NCI-H510A treated with DMSO at 0.1 percent for 48 hours (cell line): ENCODE results near the gene TMEM198.

ENCODE experiments used
- DNase-seq: peaks from one replicate; lab custom pipeline; 2025; lab: John Stamatoyannopoulos, UW

Gene TMEM198

DNA sequence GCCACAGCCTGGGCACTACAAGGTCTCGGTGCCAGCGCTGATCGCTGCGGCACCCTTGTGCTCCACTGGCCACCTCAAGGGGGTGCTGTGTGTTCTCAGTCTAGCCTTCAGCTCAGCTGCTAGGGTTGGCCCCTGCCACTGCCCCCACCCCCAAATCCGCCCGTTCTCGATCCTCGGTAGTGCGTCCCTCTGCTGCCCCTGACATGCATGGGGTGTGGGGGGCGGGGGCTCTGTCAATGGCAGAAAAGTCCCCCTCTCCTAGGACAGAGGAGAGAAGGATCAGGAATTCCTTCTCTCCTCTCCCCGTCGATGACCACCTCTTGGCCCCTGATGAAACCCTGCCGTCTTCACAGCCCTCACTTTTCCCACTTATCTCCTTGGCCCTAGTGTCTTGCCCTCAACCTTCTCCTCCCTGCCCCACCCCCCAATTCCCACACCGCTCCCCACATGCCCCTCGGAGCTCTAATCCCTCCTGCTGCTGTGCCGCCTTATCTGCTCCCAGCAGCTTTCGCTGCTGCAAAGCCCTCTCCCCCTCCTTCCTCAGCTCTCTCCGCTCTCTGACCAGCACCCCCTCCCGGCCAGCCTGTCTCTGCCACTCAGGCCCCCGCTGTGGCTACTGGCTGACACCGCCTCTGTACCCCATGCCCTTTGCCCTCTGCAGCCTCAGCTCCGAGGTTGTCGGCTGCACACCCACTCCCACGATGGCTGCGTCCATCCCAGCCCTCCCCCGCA is 33.9 kb upstream of the TMEM198 start:
- peak; percentile 51 for DNase-seq

DNA sequence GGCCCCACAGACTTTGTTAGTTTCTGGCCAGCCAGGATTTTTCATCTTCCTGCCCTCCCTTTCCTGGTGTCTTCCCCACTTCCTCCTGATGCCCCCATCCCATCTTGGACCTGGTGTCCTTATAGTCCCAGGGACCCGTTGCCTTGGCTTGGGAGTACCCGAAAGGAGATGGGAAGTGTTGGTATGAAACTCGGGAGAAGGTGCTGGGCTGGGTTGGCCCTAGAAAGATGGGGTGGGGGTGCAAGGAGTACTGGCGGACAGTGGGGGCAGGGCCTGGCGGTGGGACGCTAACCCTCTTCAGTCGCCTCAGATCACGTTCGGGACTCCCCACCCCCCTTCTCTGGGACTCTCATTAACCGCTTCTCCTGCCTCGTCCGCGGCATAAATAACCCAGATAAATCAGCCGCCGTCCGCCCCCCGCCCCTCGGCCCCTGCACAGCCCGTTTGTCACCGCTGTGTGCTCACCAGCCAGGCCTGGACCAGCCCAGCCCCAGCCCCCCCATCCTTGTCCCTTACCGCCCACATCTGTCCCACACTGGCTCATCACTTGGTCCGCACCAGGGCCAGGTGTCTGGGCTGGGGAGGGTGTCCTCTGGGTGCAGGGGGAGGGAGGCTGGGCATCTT is 33.2 kb upstream of the TMEM198 start:
- DNase-seq, result no peak

DNA sequence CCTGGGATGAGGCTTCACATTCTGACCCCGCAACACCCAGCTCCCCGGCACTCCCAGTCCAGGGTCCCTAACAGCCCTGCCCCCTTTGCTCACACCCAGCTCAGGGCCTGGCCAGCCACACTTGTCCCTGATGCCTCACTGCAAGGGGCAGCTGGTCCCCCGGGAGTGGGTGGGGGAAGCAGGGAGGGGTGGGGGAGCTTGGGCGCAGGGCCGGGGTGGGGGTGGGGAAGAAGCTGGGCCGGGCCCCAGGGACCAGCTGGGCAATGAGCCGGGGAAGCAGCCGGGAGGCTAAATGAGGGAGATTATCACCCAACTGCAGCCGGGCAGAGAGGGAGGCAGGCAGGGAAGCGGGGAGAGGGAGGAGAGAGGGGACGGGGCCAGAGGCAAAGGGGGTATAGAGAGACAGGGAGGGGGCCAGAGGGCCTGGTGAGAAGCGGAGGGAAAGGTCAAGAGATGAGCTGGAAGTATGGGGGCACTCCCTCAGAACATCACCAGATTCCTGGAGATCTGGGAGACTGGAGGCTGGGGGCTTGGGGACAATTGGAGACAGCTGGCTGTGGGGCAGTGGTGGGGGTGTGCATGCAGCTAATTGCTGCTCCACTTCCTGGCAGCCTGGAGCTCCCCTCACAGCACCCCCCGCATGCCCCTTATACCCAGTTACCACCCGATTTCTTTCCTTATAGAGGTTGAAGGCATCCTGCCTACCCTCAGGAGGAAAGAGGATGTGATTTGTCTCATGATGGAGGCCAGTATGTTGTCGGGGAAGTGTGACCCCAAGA is 32.1 kb upstream of the TMEM198 start:
- DNase-seq, result no peak

DNA sequence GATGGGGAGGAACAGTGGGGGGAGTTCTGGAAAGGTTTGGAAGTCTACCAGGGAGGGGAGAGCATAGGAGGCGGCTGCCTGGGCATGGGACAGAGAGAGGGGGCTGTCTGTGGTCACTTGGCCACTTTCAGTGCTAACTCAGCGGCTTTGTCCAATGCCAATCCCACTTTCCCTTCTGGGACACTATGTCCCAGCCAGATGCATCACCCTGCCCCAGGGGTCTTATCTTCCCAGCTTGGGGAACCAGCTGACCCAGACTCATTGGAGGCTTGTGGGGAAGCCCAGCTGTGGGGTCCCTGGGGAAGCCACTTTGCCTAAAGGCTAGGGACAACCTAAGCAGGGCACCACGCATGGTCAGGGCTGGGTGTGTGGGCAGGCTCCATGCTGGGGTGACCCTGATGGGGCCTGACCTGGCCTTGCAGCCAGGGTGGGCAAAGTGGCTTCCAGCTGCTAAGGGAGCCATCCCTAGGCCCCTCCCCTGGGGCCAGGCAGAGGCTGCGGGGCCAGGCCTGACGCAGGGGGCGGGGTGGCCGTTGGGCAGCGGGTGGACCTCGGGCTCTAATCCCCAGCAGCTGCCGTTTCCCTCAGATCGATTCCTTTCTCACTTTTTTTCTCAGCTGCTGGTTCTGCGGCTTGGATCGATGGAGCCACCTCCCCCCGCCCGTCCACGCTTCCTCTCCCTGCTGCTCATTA is 31.2 kb upstream of the TMEM198 start:
- no peak for DNase-seq

DNA sequence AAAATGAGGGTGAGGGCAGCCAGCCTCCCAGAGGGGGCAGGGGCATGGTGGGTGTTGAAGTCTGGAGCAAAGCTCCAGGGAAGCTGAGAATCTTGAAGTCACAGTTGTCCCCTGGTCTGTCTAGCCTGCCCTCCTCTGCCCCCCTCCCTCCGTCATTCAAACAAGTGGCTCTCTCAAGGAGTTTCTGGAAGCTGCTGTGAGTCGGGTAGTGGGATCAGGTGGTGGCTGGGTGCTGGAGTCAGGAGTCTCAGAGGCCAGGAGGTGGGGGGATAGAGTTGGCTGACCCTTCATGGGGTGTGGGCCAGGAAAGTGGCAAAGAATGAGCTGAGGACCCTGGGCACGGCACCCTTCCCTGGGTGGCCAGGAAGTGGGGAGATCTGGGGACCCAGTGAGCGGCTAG is 30.0 kb upstream of the TMEM198 start:
- DNase-seq, result no peak

DNA sequence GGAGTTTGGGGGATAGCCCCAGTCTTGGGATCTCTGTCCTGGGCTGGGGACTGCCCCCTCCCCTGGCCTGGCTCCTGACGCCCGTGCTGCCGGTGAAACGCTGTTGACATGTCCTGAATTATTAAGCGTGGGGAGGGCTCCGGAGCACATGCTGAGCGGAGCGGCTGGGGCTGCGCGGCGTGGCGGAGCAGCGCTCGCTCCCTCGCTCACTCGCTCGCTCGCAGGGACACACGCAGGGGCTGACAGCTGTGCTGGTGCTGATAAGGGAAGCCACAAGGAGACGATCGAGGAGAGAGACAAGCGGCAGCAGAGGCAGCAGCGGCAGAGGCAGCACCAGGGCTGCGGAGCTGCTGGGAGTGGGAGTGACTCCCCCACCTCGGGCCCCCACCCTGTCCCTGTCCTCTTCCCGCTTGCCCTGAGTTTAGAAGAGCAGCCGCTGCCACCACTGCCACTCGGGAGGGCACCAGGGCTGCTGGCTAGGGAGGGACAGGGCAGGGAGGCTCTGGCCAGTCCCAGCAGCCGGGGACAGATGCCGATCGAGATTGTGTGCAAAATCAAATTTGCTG is 29.5 kb upstream of the TMEM198 start, which contains the start of gene ASIC4:
ASIC4 (plus strand) TSS at position 287 of the 566 bp plus-strand sequence; CDS start at position 530, 243 bp downstream.
- no peak for DNase-seq

DNA sequence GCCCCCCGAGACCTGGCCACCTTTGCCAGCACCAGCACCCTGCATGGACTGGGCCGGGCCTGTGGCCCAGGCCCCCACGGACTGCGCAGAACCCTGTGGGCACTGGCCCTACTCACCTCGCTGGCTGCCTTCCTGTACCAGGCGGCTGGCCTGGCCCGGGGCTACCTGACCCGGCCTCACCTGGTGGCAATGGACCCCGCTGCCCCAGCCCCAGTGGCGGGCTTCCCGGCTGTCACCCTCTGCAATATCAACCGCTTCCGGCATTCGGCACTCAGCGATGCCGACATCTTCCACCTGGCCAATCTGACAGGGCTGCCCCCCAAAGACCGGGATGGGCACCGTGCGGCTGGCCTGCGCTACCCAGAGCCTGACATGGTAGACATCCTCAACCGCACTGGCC is 29.0 kb upstream of the TMEM198 start:
- DNase-seq, result no peak

DNA sequence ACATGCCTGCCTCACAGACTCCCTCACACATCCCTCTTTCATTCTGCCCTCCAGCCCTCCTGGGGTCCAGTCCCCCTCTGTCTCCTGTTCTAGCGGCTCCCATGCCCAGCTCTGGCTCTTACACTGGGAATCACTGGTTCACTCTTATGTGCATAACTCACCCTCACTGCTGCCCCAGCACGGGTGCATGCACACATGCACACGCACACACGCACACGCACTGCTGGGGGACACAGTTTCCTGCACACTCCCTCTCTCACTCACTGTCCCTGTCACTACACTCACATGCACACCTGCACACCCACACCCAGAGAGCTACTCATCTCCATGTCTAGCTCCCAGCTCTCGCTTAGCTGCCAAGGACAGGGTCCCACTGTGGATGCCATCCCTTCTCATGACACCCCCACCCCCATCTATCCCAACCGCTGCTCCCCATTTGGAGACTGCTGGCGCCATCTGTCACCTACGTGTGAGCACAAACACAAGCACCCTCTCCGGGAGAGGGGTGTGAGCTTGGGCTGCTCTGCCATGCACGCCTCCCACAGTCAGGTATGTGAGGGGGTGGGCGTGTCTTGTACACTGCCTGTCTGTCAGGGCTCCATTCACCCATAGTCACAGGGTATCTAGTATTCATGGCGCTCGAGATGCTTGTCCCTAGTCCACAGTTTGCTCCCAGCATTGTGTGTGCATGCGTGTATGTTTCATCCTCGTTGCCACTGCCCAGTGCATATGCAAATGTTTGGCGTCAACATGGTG is 27.8 kb upstream of the TMEM198 start:
- DNase-seq, result no peak

DNA sequence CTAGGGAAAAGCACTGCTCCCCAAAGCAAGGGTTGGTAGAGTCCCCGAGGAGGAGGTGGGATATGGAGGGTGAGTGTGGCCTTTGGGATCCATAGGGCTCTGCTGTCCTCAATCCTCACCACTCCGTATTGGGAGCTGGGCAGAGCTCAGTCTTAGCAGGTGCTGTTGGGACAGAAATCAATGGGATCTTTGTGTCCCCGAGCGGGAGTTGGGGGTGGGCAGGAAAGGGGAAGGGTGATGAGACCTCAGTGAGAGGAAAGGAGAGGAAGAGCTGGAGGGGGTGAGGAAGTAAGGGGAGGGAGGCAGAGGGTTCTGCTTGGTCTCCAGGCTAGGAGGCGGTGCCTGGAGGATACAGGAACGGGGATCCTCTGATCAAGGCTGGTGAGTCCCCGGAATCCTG is 26.9 kb upstream of the TMEM198 start:
- no peak for DNase-seq

DNA sequence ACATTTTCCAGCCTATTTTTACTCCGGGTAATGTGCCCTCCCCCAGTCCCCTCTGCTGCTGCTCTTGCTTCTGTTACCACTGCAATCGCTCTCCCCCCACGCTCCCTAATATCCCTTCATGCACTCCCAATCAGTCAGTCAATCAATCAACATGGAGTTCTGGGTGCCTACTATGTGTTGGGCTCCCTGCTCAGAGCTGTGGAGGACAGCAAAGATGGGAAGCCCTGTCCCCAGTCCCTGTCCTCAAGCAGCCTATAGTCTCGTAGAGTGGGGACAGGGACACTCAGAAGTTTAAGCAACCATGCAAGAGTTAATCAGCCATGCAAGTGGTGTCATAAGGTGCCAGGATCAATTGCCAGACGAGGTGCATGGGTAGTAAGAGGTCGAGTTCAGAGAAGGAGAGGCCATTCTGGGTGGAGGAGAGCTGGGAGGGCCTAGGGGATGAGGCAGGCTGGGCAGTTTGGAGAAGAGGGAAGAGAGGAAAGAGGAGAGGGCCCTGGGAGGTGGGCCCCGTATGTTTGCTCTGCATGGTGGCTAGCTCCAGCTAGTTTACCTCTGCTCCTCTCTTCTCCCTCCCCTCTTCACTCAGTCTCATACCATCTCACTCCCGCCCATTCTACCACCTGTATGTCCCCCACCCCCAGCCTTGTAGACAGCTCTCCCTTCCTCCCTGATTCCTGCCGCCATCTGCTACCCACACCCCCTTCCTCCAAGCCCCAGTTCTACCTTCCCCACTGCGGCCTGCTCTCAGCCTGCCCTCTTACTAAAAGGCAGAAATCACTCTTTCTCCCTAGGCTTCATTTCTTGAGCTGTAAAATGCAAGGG is 25.7 kb upstream of the TMEM198 start:
- no peak for DNase-seq

DNA sequence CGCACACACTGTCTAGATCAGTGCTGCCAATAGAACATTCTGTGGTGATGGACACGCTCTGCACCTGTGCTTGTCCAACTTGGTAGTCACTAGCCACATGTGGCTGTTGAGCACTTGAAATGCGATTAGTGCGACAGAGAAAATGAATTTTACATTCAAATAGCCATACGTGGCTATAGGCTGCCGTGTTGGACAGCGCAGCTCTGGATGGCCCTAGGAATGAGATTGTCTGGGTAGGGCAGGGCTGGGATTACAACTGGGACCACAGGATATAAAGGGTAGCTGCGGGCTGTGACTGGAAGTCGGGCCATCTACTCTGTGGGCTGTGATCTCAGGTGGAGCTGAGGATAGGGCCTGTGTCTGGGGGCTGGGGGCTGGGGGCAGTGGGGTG is 24.3 kb upstream of the TMEM198 start:
- no peak for DNase-seq

DNA sequence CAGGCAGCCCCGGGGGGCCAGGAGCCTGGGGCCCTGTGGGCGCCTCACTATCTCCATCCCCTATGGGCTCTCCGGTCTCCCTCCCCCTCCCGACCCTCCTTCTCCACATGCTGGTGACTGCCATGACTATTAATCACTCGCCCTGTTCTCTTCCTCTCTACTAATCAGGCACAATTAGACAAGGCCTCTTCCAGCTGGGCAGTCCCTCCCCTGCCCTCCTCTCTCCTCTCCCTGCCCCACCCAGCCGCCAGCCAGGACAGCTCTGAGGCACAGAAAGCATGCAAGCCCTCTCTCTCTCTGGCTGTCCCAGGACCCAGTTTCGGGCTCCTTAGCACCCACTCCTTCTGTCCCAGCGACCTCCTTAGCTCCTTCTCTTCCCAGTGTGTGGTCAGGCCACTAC is 23.7 kb upstream of the TMEM198 start:
- DNase-seq, result no peak

DNA sequence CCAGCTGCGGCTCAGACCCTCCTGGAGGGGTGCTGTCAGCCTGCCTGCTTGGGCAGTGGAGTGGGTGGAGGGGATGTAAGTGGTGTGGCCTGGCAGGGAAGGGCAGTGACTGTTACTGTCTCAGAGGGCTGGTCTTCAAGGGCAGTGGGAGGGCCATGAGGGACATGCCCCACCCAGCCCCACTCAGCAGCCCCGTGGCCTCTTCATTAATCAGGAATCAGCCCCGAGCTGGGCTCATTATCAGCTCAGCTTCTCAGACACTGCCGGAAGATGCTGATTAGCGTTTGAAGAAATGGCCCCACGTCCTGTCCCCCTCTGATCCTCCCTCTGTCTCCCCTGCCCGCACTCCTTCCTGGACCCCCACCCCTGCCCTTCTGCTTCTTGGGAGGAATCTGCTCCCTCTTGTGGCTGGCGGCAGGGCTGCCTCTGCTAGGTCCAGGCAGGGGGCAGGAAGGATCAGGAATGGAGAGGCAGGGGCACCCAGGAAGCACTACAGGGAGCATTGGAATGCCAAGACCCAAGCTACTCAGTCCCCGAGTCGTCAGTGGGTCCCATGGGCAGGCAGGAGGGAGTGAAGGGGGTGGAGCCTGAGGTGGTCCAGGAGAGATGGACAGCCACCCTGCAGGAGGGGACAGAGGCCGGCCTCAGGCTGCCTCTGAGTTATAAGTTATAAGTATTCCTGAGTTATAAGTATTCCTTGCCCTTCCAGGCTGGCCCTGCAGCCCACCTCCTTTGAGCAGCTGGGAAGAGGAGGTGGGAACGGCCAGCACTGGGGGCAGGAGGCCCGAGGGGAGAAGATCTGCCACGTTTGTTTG is 22.6 kb upstream of the TMEM198 start:
- peak; percentile 15 for DNase-seq

DNA sequence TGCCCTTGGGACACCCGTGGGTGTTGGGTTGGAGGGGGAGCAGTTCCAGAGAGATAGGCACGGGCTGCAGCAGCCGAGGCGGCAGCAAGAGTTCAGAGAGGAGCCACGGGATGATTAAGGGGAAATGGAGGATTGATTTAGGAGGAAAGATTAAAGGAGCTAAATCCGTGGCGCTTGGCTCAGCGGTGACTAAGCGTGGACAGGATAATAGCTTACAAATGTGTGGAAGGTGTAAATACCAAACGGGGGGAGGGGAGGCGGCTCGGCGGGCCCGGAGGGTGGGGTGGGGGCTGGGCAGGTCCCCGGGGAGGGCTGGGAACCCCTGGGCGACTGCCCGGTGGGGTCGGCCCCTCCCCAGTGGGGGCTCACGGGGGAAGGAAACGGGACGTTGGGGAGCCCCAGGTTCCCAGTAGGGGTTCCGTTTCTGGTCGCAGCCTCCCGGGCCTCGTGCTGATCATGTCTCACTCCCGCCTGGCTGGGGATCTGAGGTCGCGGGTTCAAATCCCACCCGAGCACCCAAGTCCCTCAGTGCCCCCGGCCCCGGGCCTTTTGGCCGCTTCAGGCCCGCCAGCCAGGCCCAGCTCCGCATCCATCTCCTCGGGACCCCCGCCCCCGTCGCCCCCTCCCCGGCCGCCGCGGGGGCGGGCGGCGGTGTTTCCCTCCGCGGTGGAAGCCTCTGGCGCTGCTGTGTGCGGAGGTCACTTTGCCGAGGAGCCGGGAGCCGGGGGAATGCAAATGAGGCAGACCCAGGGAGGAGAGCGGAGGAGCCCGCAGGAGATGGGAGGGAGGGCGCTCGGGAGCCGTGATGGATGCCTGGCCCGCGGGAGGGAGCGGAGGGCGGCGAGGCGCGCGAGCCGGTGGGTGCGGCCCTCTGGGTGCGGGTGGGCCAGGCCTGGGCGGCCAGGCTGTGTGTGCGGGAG is 21.5 kb upstream of the TMEM198 start:
- DNase-seq, result peak; percentile 24

DNA sequence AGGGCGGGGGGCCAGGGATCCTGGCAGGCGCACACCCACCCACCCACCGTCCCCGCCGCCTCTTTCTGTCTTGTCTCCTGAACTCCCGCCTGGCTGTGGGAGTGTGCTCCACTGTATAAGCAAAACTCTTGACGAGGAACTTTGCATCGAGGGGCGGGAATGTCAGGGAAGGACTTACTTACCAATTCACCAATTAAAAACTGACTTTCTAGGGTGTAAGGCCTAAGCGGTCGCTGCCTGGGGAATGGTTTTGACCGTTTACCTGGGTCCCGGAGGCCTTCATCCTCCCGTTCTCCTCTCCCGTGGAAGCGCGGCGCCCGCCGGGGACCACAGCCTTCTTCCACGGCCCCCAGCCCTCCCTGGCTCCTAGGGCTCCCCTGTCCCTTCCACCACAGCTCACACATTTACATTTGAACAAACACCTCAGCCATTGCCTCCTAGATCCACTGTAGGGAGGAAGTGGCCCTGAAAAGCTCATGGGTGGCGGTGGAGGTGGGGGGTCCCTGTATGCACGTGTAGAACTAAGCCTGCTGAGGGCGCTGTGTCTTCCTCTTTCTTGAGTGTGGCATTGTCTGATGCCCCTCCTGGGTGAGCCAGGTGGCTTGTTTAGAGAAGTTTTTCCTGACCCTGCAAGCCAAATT is 20.7 kb upstream of the TMEM198 start:
- DNase-seq, result no peak

DNA sequence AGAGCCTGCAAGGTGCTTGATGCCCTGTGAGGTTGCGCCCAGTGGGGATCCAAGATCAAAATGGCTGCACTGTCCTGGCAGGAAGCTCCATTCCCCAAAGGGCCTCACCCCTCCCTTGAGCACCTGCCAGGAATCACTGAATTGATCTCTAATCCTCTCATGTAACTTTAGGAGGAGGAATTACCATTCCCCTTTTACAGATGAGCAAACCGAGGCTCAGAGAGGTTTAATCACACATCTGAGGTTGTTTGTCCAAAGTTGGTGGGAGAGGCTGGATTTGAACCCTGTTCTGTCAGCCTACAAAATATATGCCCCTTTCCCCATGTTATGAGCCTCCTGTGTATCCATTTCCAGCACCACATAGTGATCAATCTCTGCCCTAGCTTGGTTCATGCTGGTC is 19.0 kb upstream of the TMEM198 start:
- DNase-seq, result no peak

DNA sequence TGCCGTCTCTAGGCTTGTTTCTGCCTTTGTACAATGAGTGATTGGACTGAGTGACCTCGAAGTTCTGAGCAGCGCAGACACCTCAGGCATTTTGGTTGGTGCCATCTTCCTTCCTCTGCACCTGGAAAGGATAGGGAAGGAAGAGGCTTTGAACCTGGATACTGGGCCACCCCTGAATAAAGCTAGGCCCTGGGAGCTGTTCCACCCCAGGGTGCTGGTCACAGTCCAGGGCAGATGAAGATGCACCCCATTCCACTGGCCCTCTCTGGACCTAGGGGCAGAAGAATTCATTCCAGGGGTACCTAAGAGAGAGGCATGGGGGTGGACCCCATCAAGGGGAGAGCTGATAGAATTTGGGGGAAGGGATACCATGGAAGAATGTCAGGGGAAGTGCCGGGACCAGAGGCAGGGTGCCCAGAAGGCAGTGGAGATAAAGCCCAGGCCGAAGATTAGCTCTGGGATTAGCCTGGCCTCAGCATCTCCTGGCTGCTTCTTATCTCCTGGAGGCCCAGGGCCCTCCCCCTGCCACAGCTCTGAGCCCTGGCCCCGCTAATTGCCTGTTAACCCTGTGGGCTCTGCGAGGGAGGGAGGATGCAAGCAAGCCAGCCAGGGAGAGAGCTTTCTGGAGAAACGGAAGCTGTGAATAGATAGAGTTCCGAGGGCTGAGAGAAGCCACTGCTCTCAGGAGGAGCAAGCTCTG is 18.1 kb upstream of the TMEM198 start:
- DNase-seq, result no peak
